Mesodermal cell (in vitro differentiated cells): ENCODE data around the gene MPHOSPH9.

ENCODE experiments used
- H3K27ac ChIP-seq: 2 replicates; pipeline ENCODE4 v1.7.0; 2013; ENCODE audit warnings: mild to moderate bottlenecking, low read depth, low read length, moderate library complexity; ENCODE audit not compliant: severe bottlenecking
- H3K36me3 ChIP-seq: 2 replicates; pipeline ENCODE4 v1.7.1; 2013; ENCODE audit warnings: mild to moderate bottlenecking, low read length, moderate library complexity; ENCODE audit not compliant: control insufficient read depth, insufficient read depth
- H3K4me1 ChIP-seq: one replicate; pipeline ENCODE4 v1.7.1; 2013; ENCODE audit warnings: mild to moderate bottlenecking, low read length; ENCODE audit not compliant: insufficient read depth, control insufficient read depth, poor library complexity, severe bottlenecking
- H3K4me3 ChIP-seq: 2 replicates; pipeline ENCODE4 v1.7.0; 2013; ENCODE audit warnings: low read length, control low read depth, mild to moderate bottlenecking; ENCODE audit not compliant: insufficient read depth, poor library complexity, severe bottlenecking; ENCODE audit errors: extremely low read depth
- H3K9me3 ChIP-seq: 2 replicates; pipeline ENCODE4 v1.7.1; 2013; ENCODE audit warnings: mild to moderate bottlenecking, low read length, moderate library complexity; ENCODE audit not compliant: control insufficient read depth
- WGBS, 2 experiments: methylation state at CpG; one replicate each; pipeline ENCODE4 v1.1.5; 2013; ENCODE audit warnings: missing lambda C conversion rate in 2 of 2; ENCODE audit not compliant: insufficient coverage in 2 of 2; 5-methylcytosine and 5-hydroxymethylcytosine counted together

Gene MPHOSPH9

DNA sequence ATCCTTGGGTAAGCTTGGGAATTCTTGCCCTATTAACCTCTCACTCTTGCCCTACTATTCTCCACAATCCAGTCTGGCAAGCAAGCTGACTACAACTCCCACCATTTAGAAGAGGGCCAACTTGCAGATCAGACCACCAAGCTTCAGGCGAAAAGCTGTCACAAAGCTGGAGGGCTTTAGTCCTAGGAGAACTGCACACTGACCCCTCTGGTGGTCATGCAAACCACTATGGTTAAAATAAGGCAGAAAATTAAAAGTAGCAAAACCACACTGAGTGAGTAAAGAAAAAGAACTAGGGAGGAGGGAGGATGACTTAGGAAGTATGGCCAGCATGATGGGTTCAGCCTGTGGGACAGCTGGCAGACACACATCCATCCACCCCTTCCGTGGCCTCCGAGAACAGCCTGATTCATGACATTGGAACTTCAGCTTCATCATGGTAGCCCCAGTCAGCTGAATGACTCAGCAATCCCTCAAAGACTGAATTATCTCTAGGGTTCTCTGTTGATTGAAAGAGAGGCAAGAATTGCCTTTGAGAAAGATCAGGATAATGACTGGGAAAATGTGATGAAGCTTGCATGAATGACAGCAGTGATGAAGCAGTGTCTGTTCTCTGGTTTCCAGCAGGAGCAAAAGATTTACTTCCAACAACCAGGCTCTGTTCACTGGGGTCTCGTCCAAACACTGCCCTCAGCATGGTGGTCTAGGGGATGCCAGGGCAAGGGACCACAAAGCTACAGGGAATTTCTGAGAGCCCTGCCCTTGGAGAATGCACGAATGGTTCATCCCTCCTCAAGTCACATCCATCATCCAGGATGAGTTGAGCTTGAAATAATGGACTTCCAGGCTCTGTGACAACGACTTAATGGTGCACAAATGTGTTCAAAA, 106.4 kb downstream of the MPHOSPH9 start:
- peaks cover 29% of the 10 kb centered on the region for H3K4me1 ChIP-seq
- no peak overlapping the region for H3K4me3 ChIP-seq
- peak overlapping the region; percentile 98 for H3K27ac ChIP-seq
- H3K36me3 ChIP-seq: no peaks in the 10 kb centered on the region
- 64 to 81% methylated on average over 4 to 5 of the region's 6 CpGs for WGBS, 2 experiments
- H3K9me3 ChIP-seq: no peaks in the 10 kb centered on the region

- no peaks in the 10 kb centered on the region for H3K9me3 ChIP-seq
- H3K27ac ChIP-seq: no peak overlapping the region
- WGBS, 2 experiments: 97% methylated on average over 2 of the region's 3 CpGs; no CpG with 5 or more reads in 1 of the 2 experiments
- H3K4me3 ChIP-seq: no peak overlapping the region
- H3K36me3 ChIP-seq: no peaks in the 10 kb centered on the region
- peaks cover 18% of the 10 kb centered on the region for H3K4me1 ChIP-seq
These were observed 110.3 kb downstream of the MPHOSPH9 start for GRCh38 chr12:123122626-123123025.

- Histone ChIP-seq H3K9me3 (no peaks in the 10 kb centered on the region), H3K27ac (no peak overlapping the region), H3K4me1 (peaks cover 10% of the 10 kb centered on the region), H3K4me3 (no peak overlapping the region), H3K36me3 (no peaks in the 10 kb centered on the region)
- 84 to 93% methylated on average over 4 to 5 of the region's 6 CpGs for WGBS, 2 experiments
These were observed 111.3 kb downstream of the MPHOSPH9 start for GRCh38 chr12:123121670-123122069.

DNA sequence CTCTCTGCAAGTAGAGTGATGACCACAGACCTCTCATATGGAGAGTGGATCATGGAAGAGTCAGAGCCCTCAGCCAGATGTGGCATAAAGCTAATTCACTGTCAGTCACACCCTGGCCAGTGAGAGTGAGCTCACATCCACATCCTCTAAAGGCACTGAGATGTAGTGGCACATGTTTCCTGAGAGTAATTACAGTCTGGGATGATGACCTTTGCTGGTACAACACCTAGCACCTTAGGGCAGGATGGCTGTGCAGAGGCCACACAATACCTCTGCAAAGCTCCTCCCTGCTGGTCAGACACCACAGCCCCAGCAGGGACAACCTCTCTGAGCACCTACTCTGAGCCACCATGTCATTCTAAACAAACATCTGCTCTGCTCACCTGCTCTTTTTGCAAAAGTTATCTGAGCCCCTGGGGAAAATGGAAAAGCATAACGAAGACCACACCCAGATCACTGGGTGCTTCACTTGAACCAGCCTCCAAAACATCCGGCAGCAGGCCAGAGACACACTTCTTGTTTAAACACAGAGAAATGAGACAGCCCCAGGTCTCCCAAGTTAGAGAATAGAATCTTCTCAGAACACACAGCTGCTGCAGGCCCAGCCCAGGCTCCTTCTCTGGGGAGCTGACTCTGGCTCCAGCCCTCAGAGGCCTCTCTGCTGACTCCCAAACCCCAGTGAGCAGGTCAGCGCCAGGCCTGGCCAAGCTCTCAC, 112.3 kb downstream of the MPHOSPH9 start:
- 94% methylated on average over 3 of the region's 3 CpGs for WGBS, 2 experiments
- no peak overlapping the region for H3K4me3 ChIP-seq
- H3K27ac ChIP-seq: no peak overlapping the region

DNA sequence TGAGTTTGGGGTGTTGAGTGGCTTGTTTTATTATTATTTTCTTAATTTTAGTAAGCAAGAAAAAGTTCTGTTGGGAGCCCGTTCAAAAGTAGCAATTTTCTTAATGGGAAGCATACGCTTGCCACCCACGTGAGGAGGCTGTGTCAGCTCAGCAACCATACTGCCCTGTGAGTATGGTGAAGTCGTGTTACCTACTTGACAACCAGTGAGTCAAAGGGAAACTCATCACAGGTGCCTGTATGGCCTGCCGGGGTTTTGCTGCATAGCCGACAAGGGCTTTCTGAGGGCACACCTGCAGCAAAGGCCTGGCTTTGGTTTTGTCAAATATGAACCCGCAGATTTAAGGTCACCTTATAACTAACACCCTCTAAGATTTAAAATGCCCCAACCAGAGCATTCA, 113.1 kb downstream of the MPHOSPH9 start:
- no peak overlapping the region for H3K27ac ChIP-seq
- H3K4me3 ChIP-seq: no peak overlapping the region
- H3K9me3 ChIP-seq: no peaks in the 10 kb centered on the region
- H3K36me3 ChIP-seq: no peaks in the 10 kb centered on the region
- 91 to 94% methylated on average over 6 of the region's 7 CpGs for WGBS, 2 experiments
- peaks cover 3% of the 10 kb centered on the region for H3K4me1 ChIP-seq

More for the DNA sequence above, 112.3 kb downstream of the MPHOSPH9 start:
- no peaks in the 10 kb centered on the region for H3K36me3 ChIP-seq
- peaks cover 3% of the 10 kb centered on the region for H3K4me1 ChIP-seq
- no peaks in the 10 kb centered on the region for H3K9me3 ChIP-seq

DNA sequence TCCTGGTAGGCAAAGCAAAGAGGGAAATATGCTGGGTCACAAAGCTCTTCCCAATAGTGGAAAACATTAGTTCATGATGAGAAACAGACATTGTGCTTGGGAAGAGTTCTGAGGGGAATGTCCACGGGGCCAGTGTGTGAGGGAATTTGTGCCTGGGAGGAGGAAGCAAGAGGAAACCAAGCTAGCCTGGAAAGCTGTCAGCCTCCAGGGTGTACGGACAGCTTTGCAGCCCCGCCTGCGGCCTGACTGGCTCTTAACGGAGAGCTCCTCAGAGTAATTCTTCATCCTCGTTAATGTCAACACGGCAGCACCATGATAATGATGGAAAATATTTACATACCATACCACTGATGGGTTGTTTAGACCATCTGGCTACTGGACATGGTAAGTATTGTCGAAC, 114.4 kb downstream of the MPHOSPH9 start:
- no peak overlapping the region for H3K27ac ChIP-seq
- peaks cover 3% of the 10 kb centered on the region for H3K4me1 ChIP-seq
- H3K36me3 ChIP-seq: no peaks in the 10 kb centered on the region
- 89 to 93% methylated on average over 6 to 8 of the region's 8 CpGs for WGBS, 2 experiments
- H3K4me3 ChIP-seq: no peak overlapping the region
- H3K9me3 ChIP-seq: no peaks in the 10 kb centered on the region

GRCh38 chr12:123115409-123116121, 117.4 kb downstream of the MPHOSPH9 start:
- H3K36me3 ChIP-seq: peaks cover under 1% of the 10 kb centered on the region
- no peak overlapping the region for H3K4me3 ChIP-seq
- H3K27ac ChIP-seq: no peak overlapping the region
- no peaks in the 10 kb centered on the region for H3K9me3 ChIP-seq
- WGBS, 2 experiments: 87% methylated on average over 3 of the region's 8 CpGs
- H3K4me1 ChIP-seq: peaks cover 12% of the 10 kb centered on the region

DNA sequence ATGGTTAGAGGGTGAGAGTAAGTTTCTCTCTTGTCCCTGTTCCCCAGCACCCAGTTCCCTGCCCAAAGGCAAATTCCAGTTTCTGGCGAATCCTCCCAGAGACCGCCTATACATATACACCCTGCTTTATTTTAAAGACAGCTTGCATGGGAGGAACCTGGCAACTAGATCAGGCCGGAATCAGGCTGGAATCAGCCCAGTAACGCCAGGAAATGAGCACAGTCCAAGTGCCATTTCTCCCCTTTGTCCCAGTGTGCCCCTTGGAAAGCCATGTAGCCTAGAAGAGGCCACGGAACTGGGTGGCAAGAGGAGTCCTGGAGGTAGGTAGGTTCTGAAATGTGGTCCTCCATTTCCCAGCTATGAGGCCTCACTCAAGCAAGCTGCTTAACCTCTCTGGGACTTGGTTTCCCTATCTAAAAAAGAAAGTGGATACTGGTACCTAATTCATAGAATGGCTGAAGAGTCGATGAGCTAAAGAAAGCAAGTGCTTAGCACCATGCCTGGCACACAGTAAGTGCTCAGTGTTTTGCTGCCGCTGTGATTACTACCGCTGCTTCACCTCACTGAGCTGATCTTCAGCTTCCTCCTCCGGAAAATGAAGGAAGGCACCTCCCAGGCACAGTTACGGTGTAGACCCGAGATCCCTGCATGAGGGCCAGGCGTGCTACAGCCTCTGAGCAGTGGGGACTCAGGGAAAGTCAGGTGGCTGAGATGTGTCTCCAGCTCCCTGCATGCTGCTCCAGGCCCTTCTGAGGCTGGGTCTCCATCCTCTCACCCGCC, 118.4 kb downstream of the MPHOSPH9 start:
- H3K4me1 ChIP-seq: peaks cover 12% of the 10 kb centered on the region
- H3K36me3 ChIP-seq: peaks cover 11% of the 10 kb centered on the region
- H3K9me3 ChIP-seq: no peaks in the 10 kb centered on the region
- no peak overlapping the region for H3K27ac ChIP-seq
- no peak overlapping the region for H3K4me3 ChIP-seq
- WGBS, 2 experiments: 95 to 96% methylated on average over 11 to 12 of the region's 13 CpGs

DNA sequence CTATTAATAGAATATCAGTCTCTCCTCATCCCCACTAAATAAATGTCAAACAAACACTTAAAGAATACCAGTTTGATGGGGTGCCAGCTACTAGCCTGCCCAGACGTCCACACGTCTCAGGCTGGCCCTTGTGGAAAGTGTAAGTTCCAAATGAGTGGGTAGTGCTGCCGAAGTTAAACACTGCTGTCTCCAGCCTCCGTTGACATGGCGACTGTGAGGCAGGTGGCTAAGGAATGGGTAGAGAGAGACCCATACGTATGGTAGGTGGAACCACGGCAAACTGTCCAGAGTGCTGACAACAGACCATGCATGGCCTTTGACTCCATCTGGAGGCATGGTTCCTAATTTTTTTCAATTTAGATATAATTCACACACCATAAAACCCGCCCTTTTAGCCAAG, 119.9 kb downstream of the MPHOSPH9 start:
- 87 to 89% methylated on average over 6 to 8 of the region's 8 CpGs for WGBS, 2 experiments
- peaks cover 19% of the 10 kb centered on the region for H3K4me1 ChIP-seq

More for the DNA sequence above, 119.9 kb downstream of the MPHOSPH9 start:
- Histone ChIP-seq H3K4me3 (no peak overlapping the region), H3K27ac (no peak overlapping the region), H3K9me3 (no peaks in the 10 kb centered on the region), H3K36me3 (peaks cover 22% of the 10 kb centered on the region)
